Measurements from ENCODE around the gene KCNQ1. TPM values are rescaled to one million over a fixed set of nuclear protein-coding genes. Genes with fewer than 3 reads are reported as not detected.

Gene KCNQ1
- total and polyA plus RNA-seq, 9 of the 15 experiments (the other 6 are each of a cell fraction or from before 2014, with no cell fraction given), result 0.44 TPM; not detected in 8

GRCh38 chr11:2885017-2885677 is 440.3 kb downstream of the KCNQ1 start (continued):
- no peak for TF ChIP-seq ZNF518B (CRISPR knock-in tag; IDR thresholded peaks at IDR 0.05)
- no peak for TF ChIP-seq BRD9 (IDR thresholded peaks at IDR 0.05; ENCODE audit: low read depth, partially characterized antibody)
- no peak for TF ChIP-seq POLR3A (IDR thresholded peaks at IDR 0.05; ENCODE audit: borderline replicate concordance, extremely low read depth, insufficient read depth, insufficient read length)
- no peak for TF ChIP-seq FUS (optimal IDR thresholded peaks at IDR 0.05; ENCODE audit: low read depth, low read length)
- TF ChIP-seq RBM22 (IDR thresholded peaks at IDR 0.05; ENCODE audit: low read depth, low read length, poor library complexity, severe bottlenecking), result no peak
- peak; percentile 72 for TF ChIP-seq FIP1L1 (IDR thresholded peaks at IDR 0.05; ENCODE audit: low read depth, low read length, poor library complexity, severe bottlenecking)
- no peak for TF ChIP-seq HNRNPUL1 (IDR thresholded peaks at IDR 0.05; ENCODE audit: low read length)
- TF ChIP-seq GTF3C2 (IDR thresholded peaks at IDR 0.05; ENCODE audit: borderline replicate concordance, extremely low read depth, insufficient read length), result no peak
- no peak for TF ChIP-seq ZNF24 (IDR thresholded peaks at IDR 0.05)
- no peak for TF ChIP-seq MTA1 (IDR thresholded peaks at IDR 0.05; ENCODE audit: borderline replicate concordance)
- TF ChIP-seq SMAD3 (CRISPR knock-in tag; conservative IDR thresholded peaks at IDR 0.05), result no peak
- no peak for TF ChIP-seq CBX8 (IDR thresholded peaks at IDR 0.05; ENCODE audit: borderline replicate concordance, extremely low read depth, low read depth, low read length, poor library complexity, severe bottlenecking)
- peak; percentile 84 for TF ChIP-seq ZNF431 (CRISPR knock-in tag; IDR thresholded peaks at IDR 0.05)
- TF ChIP-seq ZFP30 (CRISPR knock-in tag; IDR thresholded peaks at IDR 0.05; ENCODE audit: borderline replicate concordance), result no peak
- no peak for TF ChIP-seq RBM17 (IDR thresholded peaks at IDR 0.05; ENCODE audit: borderline replicate concordance, low read depth, low read length)
- peak; percentile 96 for TF ChIP-seq MAX (CRISPR knock-in tag; IDR thresholded peaks at IDR 0.05)
- TF ChIP-seq NCOA1 (IDR thresholded peaks at IDR 0.05; ENCODE audit: low read depth), result no peak
- no peak for TF ChIP-seq PHTF2 (CRISPR knock-in tag; IDR thresholded peaks at IDR 0.05)
- TF ChIP-seq MTA2 (IDR thresholded peaks at IDR 0.05; ENCODE audit: low read depth), result peak; percentile 33; the same call in 1 of the 2 replicates
- no peak for TF ChIP-seq SNIP1 (IDR thresholded peaks at IDR 0.05; ENCODE audit: low read depth)
- no peak for TF ChIP-seq KDM5B (IDR thresholded peaks at IDR 0.05; ENCODE audit: insufficient replicate concordance, low read depth, low read length)
- no peak for TF ChIP-seq PTRF (tag; IDR thresholded peaks at IDR 0.05)
